22Rv1 (cell line): ENCODE results near the gene TDP2.

Source experiments
- ZFX ChIP-seq: fragments of 450-650 bp; IDR thresholded peaks from 2 replicates; pipeline ENCODE4 v1.6.1; 2017; ENCODE audit warnings: antibody characterized with exemption, borderline replicate concordance
- TF ChIP-seq, protein P1 (sequence below): fragments of 450-650 bp; IDR thresholded peaks from 2 replicates; pipeline ENCODE4 v1.5.1; 2017; ENCODE audit warnings: mild to moderate bottlenecking

GRCh38 chr6:24696097-24696496 is 29.4 kb upstream of the TDP2 start:
- TF ChIP-seq, protein P1, sequence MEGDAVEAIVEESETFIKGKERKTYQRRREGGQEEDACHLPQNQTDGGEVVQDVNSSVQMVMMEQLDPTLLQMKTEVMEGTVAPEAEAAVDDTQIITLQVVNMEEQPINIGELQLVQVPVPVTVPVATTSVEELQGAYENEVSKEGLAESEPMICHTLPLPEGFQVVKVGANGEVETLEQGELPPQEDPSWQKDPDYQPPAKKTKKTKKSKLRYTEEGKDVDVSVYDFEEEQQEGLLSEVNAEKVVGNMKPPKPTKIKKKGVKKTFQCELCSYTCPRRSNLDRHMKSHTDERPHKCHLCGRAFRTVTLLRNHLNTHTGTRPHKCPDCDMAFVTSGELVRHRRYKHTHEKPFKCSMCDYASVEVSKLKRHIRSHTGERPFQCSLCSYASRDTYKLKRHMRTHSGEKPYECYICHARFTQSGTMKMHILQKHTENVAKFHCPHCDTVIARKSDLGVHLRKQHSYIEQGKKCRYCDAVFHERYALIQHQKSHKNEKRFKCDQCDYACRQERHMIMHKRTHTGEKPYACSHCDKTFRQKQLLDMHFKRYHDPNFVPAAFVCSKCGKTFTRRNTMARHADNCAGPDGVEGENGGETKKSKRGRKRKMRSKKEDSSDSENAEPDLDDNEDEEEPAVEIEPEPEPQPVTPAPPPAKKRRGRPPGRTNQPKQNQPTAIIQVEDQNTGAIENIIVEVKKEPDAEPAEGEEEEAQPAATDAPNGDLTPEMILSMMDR: no peak
- no peak for TF ChIP-seq ZFX
